ENCODE data around the gene HIVEP2.

Gene HIVEP2

GRCh38 chr6:142764311-142764710 is 180.7 kb downstream of the HIVEP2 start:
- no peak for DNase-seq

DNA sequence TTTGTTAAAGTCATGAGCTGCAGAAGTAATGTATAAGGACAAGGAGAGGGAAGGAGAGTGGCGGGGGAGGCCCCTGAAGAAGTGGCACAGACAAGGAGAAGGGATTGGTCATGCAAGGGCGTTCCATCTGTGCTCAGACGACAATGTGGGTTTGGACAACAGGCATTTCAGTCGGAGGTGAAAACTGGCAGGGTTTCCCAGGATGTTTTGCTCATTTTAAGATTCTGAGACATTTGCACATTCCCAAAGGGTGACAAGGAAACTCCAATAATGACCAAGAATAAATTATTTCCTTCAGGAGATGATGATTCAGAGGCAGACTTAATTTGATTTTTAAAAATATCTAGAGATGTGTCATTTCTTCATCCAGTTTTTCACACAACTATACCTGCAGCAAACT is 181.8 kb downstream of the HIVEP2 start:
- no peak for DNase-seq

DNA sequence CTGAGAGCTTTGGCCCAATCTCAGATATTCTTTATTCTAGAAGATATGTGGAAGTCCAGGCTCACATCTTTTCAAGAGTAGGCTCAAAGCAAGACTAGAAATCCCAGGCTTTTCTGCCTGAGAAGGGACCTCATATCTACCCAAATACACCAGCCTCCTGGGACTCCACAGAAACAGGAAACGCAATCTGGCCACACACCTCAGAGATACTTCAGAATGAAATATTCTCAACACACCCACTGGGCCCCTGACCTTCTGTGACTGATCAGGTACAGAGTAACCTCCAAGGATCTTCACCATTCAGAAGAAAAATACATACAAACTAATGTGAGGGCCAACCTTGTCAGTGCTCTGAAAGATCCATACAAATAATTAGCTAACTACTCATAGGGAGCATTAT is 183.2 kb downstream of the HIVEP2 start:
- DNase-seq, result no peak

DNA sequence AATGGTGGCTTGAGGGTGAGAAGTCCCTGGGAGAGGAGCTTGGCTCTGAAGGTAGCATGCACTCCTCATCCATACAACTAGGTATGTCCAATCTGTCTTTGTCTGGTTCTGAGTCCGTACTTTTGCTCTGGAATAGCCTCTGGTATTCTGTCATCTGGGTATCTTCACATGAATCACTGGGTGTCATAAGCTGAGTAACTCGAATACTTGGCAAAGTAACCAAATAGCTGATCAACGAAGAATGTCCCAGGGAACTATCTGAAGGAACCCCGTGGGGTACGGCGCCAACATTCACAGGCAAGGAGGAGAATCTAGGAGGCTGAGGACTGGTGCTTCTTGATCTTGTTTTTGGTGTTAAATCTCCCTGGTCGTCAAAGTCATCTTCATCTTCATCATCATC is 184.8 kb downstream of the HIVEP2 start:
- DNase-seq, result no peak

DNA sequence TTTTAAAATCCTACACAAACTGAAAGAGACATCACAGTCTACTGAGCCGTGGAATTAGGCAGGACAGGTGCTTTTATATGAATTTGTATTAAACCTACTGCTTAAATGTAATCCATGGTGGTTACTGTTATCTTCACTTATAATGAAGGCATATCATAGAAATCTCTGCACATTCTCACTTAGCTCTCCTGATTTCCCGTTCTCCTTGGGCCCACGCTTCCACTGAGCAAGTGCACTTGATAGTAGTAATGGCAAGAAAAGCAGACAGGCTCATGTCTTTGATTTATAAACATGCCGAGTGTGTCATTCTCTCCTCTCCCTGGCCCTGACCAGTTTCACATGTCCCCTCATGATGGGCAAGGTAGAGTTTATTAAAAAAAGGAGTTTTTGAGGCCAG is 186.3 kb downstream of the HIVEP2 start:
- DNase-seq, result no peak

DNA sequence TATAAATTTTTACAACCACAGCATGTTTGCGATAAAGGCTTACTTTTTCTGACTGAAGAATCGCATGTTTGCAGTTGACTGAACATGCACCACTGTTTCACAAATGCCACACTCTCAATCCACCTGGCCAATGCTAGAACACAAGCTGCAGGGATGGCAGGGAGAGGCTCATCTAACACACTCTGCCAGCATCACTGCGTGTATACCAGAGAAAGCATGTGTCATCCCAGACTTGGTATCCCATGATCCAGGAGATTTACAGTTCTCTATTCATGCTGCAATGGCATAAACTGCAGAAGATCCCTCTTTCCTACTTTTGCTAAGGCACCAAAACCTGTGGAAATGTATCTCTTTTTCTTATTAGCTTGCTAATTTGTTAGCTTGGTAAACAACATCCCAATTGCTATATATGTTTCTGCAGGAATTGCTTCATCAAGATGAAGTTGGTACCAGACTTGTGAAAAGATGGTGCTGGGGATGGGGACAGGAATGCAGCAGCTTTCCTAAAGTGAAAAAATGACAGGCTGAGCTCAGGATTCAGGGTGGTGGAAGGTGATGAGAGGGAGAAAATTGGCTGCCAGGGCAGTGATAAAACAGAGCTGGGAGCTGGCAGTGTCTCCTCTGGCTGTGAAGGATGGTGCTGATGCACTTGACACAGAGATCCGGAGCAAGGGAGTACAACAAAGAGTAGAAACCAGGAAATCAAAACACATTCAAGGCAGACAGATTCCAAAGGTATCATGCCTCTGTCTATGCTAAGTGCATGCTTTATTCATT is 186.9 kb downstream of the HIVEP2 start:
- no peak for DNase-seq

DNA sequence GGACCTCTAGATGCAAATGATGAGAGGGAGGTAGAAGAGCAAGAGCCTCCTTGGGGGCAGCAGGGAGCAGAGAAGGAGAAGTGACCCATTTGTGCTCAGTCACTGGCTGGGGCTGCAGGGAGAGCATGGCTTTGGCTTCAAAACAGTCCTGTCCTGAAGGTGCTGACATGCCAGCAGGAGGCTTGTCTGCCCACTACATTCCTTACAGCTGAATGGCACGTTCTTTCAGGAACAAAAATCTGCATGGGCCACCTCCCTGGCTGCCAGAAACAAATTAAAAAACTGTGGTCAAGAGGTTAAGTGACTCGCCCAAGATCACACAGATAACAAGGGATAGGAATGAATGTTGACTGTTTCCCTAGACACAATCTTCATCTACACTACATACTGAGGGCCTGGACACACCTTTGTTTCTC is 188.8 kb downstream of the HIVEP2 start:
- no peak for DNase-seq

DNA sequence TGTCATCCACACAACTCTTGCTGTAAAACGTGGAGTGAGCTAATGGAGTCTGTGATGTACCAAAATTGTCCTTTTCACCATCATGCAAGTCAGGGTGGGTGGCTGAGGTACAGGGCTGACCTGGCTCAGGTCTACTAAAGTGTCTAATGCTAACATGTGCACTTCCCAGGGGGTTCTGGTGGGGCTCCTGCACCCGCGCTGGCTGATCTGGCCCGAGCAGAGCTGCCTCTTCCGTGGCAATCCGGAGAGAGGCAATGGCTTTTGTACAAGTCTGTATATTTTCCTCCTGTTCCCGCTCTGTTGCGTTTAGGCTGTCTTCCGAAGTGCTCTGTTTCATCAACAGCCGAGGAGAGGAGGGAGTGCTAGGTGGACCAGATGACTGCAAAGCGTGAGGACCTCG is 191.8 kb downstream of the HIVEP2 start:
- no peak for DNase-seq

- DNase-seq, result no peak
Measured at GRCh38 chr6:142752348-142752747, 192.6 kb downstream of the HIVEP2 start.

DNA sequence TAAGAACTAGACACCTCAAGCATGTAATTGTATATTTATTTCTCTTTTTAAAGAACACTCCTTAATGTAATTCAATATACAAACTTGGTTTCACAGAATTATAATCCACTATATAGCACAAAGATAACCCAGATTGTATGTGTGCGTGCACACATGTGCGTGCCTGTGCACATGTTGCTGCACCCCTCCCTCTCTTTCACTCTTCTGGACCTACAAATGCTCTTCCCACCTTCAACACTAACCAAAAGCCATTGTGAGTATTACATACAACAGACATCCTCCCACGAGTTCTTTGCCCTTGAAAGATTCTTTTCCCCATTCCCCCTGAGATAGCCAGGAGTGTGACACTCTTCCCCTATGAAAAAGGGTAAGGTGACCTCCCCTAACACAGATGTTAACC is 193.5 kb downstream of the HIVEP2 start:
- DNase-seq, result no peak

DNA sequence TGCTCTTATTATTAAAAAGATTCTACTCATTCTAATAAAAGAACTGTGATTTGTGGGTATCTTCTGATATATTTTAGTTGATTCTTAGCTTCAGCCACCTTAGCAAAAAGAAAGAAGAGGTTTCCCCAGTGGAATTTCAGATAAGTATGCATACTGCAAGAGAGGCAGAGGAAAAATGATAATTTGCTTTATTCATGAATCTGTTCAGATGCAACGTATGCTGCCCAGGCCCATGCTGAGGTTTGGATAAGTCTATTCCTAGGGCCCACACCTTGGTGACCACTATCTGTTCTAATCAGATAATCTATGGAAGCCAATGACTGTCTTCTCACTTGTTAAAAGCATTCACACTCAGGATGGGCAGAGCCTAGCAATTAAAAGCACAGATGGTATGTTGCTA is 194.0 kb downstream of the HIVEP2 start:
- DNase-seq, result no peak

DNA sequence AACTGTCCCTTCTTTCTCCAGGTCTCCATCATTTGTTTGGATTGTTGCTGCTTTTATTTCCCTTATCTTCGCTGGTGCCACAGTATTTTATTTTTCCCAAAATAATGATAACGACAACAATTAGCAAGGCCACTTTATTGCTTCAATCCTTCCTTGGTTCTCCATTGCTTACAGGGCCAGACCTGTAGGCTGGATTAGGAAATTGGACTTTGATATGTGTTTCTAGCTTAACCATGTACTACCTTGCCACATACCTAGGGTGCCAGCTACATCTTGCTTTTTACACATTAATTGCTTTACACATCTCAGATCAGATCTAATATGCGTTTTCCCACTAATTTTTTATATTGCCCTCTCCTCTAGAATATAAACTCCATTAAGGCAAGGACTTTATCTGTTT is 195.4 kb downstream of the HIVEP2 start:
- no peak for DNase-seq

- no peak for DNase-seq
Measured at GRCh38 chr6:142746524-142746923, 198.5 kb downstream of the HIVEP2 start.

DNA sequence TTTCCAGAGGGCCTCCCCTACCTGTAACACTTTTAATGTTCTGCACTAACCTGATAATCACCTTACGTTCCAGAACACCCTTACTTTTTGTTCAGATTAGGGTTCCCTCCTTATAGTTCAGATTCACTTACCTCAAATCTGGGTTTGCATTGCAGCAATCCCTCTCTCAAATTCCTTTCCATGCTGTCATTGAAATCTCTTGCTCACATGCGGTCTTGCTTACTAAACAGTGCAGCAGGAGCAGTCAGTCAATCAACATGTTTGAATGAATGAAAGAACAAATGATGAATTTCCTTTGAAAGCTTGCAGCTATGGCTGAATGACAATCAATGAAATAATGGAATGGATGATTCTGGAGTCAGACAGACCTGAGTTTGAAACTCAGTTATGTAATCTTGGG is 200.1 kb downstream of the HIVEP2 start:
- DNase-seq, result no peak

- DNase-seq, result no peak
Measured at GRCh38 chr6:142740449-142740848, 204.5 kb downstream of the HIVEP2 start.

- DNase-seq, result no peak
Measured at GRCh38 chr6:142738731-142739130, 206.2 kb downstream of the HIVEP2 start.

GRCh38 chr6:142738035-142738396 is 207.0 kb downstream of the HIVEP2 start:
- DNase-seq, result no peak

DNA sequence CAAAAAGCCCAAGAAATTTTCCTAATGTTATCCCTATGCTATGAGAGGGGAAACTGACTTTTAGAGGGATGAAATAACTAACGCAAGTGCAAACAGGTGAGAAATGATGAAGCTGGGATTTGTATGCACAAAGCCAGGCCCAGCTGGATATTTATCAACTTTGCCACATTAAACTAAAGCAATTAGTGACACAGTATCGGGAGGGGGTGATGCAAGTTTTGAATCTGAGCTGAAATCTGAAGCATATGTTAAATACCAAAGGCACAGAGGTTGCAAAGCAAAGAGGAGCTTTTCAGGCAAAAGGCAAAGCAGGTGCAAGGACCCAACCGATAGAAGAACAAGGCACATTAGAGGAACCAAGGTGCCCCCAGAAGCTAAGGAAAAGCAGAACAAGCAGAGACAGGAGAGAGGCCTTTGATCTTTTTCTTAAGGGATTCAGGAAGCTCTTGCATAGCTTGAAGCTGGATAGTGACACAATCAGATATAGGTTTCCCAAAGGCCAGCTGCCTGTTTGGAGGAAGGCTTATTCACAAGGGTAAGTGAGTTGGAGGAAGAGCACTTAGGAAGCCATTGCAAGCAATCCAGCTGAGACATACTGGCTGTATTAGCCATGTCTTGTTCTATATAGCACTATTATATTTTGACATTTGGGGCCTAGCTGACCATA is 207.5 kb downstream of the HIVEP2 start:
- DNase-seq, result no peak

- peak; percentile 24 for DNase-seq
Measured at GRCh38 chr6:142735204-142735603, 209.8 kb downstream of the HIVEP2 start.

GRCh38 chr6:142732790-142733189 is 212.2 kb downstream of the HIVEP2 start:
- no peak for DNase-seq

DNA sequence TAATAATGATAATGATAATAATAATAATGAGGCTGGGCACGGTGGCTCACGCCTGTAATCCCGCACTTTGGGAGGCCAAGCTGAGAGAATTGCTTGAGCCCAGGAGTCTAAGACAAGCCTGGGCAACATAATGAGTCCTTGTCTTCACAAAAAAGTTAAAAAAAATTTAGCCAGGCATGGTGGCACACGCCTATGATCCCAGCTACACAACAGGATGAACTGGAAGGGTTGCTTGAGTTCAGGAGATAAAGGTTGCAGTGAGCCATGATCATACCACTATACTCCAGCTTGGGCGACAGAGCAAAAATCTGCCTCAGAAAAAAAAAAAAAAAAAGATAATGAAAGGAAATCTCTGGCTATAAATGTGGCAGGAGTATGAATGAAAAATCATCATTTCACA is 213.4 kb downstream of the HIVEP2 start:
- no peak for DNase-seq

GRCh38 chr6:142729618-142730017 is 215.4 kb downstream of the HIVEP2 start:
- no peak for DNase-seq

GRCh38 chr6:142728910-142729481 is 216.0 kb downstream of the HIVEP2 start:
- no peak for DNase-seq

DNA sequence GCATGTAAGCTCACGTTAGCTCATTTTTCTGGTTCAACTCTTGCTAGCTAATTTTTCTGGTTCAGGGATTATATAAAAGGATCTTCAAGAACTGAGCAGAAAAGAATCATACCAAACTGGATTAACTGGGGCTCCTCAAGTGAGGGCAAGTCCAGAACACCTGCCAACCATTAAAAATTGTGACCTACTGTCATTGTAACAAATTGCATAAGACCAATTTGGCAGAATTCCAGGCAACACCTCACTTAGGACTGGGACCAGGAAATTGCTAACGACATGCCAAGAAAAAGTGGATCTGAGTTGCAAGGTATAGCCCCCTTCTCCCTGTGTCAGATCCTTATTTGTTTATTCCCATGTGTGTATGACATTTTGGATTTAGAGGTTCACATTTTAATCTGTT is 216.6 kb downstream of the HIVEP2 start:
- DNase-seq, result peak; percentile 98

- DNase-seq, result no peak
Measured at GRCh38 chr6:142726616-142727015, 218.4 kb downstream of the HIVEP2 start.

All from DMS79 treated with DMSO at 0.1 percent for 48 hours (cell line).